PC-3 (cell line): ENCODE measurements around the gene HK1. TPM values are rescaled to one million over a fixed set of nuclear protein-coding genes. Genes with fewer than 3 reads are reported as not detected.

Experiments
- ATAC-seq: fragments of 200-7000 bp; cut with Tn5 transposase; 2 replicates; pipeline ENCODE4 v1.9.1; 2020; ENCODE audit warnings: mild to moderate bottlenecking, moderate library complexity
- BruUV-seq: library from RNA; stranded (reverse); fragments of 400-500 nt; replicated peaks from 2 replicates; lab custom pipeline; 2021; lab: Mats Ljungman, UMichigan
- CTCF ChIA-PET: fragments of 300-600 bp; sonication (Branson Sonifier 250); formaldehyde crosslinking; loops from one replicate; lab custom pipeline; 2022; ENCODE audit warnings: antibody characterized with exemption; lab: Charles Lee
- POLR2A ChIA-PET: fragments of 300-600 bp; sonication (Branson Sonifier 250); formaldehyde crosslinking; loops from one replicate; lab custom pipeline; 2022; ENCODE audit warnings: antibody characterized with exemption; ENCODE audit not compliant: unreplicated experiment; lab: Charles Lee
- DNase-seq: peaks from one replicate; pipeline ENCODE4 v3.0.0-alpha.2; 2015
- H2AFZ ChIP-seq: fragments of 300-600 bp; sonication (generic); 2 replicates; pipeline ENCODE4 v1.6.0; 2016; ENCODE audit warnings: antibody characterized with exemption, low read length
- H3F3A ChIP-seq: fragments of 300-600 bp; sonication (generic); one replicate; pipeline ENCODE4 v1.6.0; 2017; ENCODE audit warnings: antibody characterized with exemption, low read length, control low read depth, mild to moderate bottlenecking; ENCODE audit not compliant: unreplicated experiment
- H3K27ac ChIP-seq: fragments of 300-600 bp; sonication (generic); 2 replicates; pipeline ENCODE4 v1.5.1; 2016; ENCODE audit warnings: mild to moderate bottlenecking, low read length
- H3K27me3 ChIP-seq: fragments of 300-600 bp; sonication (generic); 2 replicates; pipeline ENCODE4 v1.6.1; 2016; ENCODE audit warnings: low read length, mixed read lengths
- H3K36me3 ChIP-seq: fragments of 300-600 bp; sonication (generic); 2 replicates; pipeline ENCODE4 v1.6.1; 2016; ENCODE audit warnings: low read depth, mixed run types, low read length, mixed read lengths
- H3K4me1 ChIP-seq: fragments of 300-600 bp; sonication (generic); 2 replicates; pipeline ENCODE4 v1.5.1; 2016; ENCODE audit warnings: low read length; ENCODE audit not compliant: insufficient read depth
- H3K4me2 ChIP-seq: fragments of 300-600 bp; sonication (generic); 2 replicates; pipeline ENCODE4 v1.6.0; 2016; ENCODE audit warnings: low read length
- H3K4me3 ChIP-seq: fragments of 300-600 bp; sonication (generic); 2 replicates; pipeline ENCODE4 v1.5.1; 2016; ENCODE audit warnings: mild to moderate bottlenecking, low read length, mixed read lengths
- H3K79me2 ChIP-seq: fragments of 300-600 bp; sonication (generic); 2 replicates; pipeline ENCODE4 v1.6.1; 2017; ENCODE audit warnings: low read length, mixed read lengths
- H3K9ac ChIP-seq: fragments of 300-600 bp; sonication (generic); 2 replicates; pipeline ENCODE4 v1.6.0; 2016; ENCODE audit warnings: mild to moderate bottlenecking, low read length
- H3K9me2 ChIP-seq: fragments of 300-600 bp; sonication (generic); replicated peaks from 2 replicates; pipeline ENCODE4 v1.6.1; 2016; ENCODE audit warnings: mixed run types, low read length, mixed read lengths
- H3K9me3 ChIP-seq: fragments of 300-600 bp; sonication (generic); 2 replicates; pipeline ENCODE4 v1.6.1; 2016; ENCODE audit warnings: low read length, mixed read lengths
- H4K20me1 ChIP-seq: fragments of 300-600 bp; sonication (generic); 2 replicates; pipeline ENCODE4 v1.6.1; 2016; ENCODE audit warnings: low read length, mixed read lengths
- CTCF ChIP-seq: fragments of 300-600 bp; sonication (generic); conservative IDR thresholded peaks from 2 replicates; pipeline ENCODE4 v1.5.1; 2017; ENCODE audit warnings: antibody characterized with exemption, low read depth, mild to moderate bottlenecking, low read length
- EZH2 ChIP-seq: fragments of 300-600 bp; sonication (generic); IDR thresholded peaks from one replicate; pipeline ENCODE4 v1.6.1; 2017; ENCODE audit warnings: antibody characterized with exemption, mild to moderate bottlenecking, low read length; ENCODE audit not compliant: unreplicated experiment
- EZH2phosphoT487 ChIP-seq: fragments of 300-600 bp; sonication (generic); IDR thresholded peaks from 2 replicates; pipeline ENCODE4 v1.6.1; 2018; ENCODE audit warnings: mild to moderate bottlenecking, antibody characterized with exemption, low read length, borderline replicate concordance
- intact Hi-C: fragments of 100-400 bp; cut with micrococcal nuclease; formaldehyde crosslinking; loops from 2 replicates; pipeline ENCODE4 v1.9.0; 2023
- total RNA-seq: library from RNA; depleted of rRNA; stranded (reverse); fragments of >200 nt; gene quantifications from 2 replicates; pipeline ENCODE4 v1.2.3, GENCODE V29; 2014

The HK1 gene
- total RNA-seq, 1 experiment from 2014 or later: 189 TPM

- no peaks in the 10 kb centered on the region for H3K27me3 ChIP-seq
- peak overlapping the region; percentile 15; the same call in 1 of the 2 replicates for H3K9ac ChIP-seq
- peaks cover 49% of the 10 kb centered on the region for H3K79me2 ChIP-seq
- H3K9me3 ChIP-seq: no peaks in the 10 kb centered on the region
- H3K36me3 ChIP-seq: peaks cover 8% of the 10 kb centered on the region; the same call in 1 of the 2 replicates
- intact Hi-C loops: loop anchor here (1.0 kb wide), 2 partner anchors 11 to 41 kb away; no protein-coding TSS in a partner anchor
- DNase-seq (peak; percentile 100), ATAC-seq (peak; percentile 89)
- H4K20me1 ChIP-seq: no peaks in the 10 kb centered on the region; the same call in 1 of the 2 replicates
- peak overlapping the region; percentile 8 for H3K4me3 ChIP-seq
- TF ChIP-seq EZH2phosphoT487 (no peak), CTCF (no peak), EZH2 (no peak)
- CTCF ChIA-PET: interaction anchor here (0.7 to 1.1 kb wide), 2 partner anchors 22 to 129 kb away, joined by 3 to 5 read pairs; no protein-coding TSS in a partner anchor
- peaks cover 5% of the 10 kb centered on the region for H3F3A ChIP-seq
- H3K4me2 ChIP-seq: peak overlapping the region; percentile 77
- peak overlapping the region; percentile 91 for H3K27ac ChIP-seq
- peaks cover 44% of the 10 kb centered on the region for H3K4me1 ChIP-seq
- BruUV-seq: no TSS peak
- no peaks in the 10 kb centered on the region for H3K9me2 ChIP-seq
- H2AFZ ChIP-seq: no peak overlapping the region
- POLR2A ChIA-PET: interaction anchor here (0.6 kb wide), 1 partner anchor 41 kb away, joined by 9 read pairs; no protein-coding TSS in a partner anchor
Measured at GRCh38 chr10:69360485-69361302, 82.4 kb downstream of the HK1 start.

GRCh38 chr10:69361303-69361614, 83.0 kb downstream of the HK1 start:
- POLR2A ChIA-PET: interaction anchor here (0.6 kb wide), 1 partner anchor 42 kb away, joined by 9 read pairs; no protein-coding TSS in a partner anchor
- H3K9ac ChIP-seq: peak overlapping the region; percentile 12; the same call in 1 of the 2 replicates
- no peaks in the 10 kb centered on the region; the same call in 1 of the 2 replicates for H4K20me1 ChIP-seq

More at GRCh38 chr10:69361303-69361614, 83.0 kb downstream of the HK1 start:
- peaks cover 49% of the 10 kb centered on the region for H3K79me2 ChIP-seq
- H2AFZ ChIP-seq: no peak overlapping the region
- H3K4me3 ChIP-seq: peak overlapping the region; percentile 8; the same call in 1 of the 2 replicates
- DNase-seq: no peak
- H3F3A ChIP-seq: peaks cover 5% of the 10 kb centered on the region
- peak; percentile 2 for ATAC-seq
- H3K27me3 ChIP-seq: no peaks in the 10 kb centered on the region
- no peaks in the 10 kb centered on the region for H3K9me2 ChIP-seq
- peaks cover 12% of the 10 kb centered on the region; the same call in 1 of the 2 replicates for H3K36me3 ChIP-seq
- peaks cover 44% of the 10 kb centered on the region for H3K4me1 ChIP-seq
- CTCF ChIA-PET: interaction anchor here (1.1 kb wide), 1 partner anchor 21 kb away, joined by 5 read pairs; no protein-coding TSS in a partner anchor
- peak overlapping the region; percentile 91 for H3K27ac ChIP-seq
- H3K9me3 ChIP-seq: no peaks in the 10 kb centered on the region
- BruUV-seq: no TSS peak
- peak overlapping the region; percentile 77 for H3K4me2 ChIP-seq
- intact Hi-C loops: no loop called here
- no peak for TF ChIP-seq CTCF
